SU-DHL-6 (cell line): ENCODE results near the gene ADNP.

ENCODE experiments used
- H2AFZ ChIP-seq: fragments of 200-600 bp; sonication (generic); 2 replicates; pipeline ENCODE4 v1.6.1; 2014; ENCODE audit warnings: low read depth, mild to moderate bottlenecking, moderate library complexity, mixed read lengths, antibody characterized with exemption, low read length; ENCODE audit not compliant: severe bottlenecking
- H3F3A ChIP-seq: fragments of 200-600 bp; shearing (Covaris generic); 2 replicates; pipeline ENCODE4 v1.6.0; 2016; ENCODE audit warnings: antibody characterized with exemption, mild to moderate bottlenecking; ENCODE audit not compliant: insufficient read depth
- H3K27ac ChIP-seq: fragments of 200-600 bp; sonication (generic); 2 replicates; pipeline ENCODE4 v1.5.1; 2016; ENCODE audit warnings: low read depth, mild to moderate bottlenecking, low read length, moderate library complexity, mixed read lengths
- H3K27me3 ChIP-seq: fragments of 200-600 bp; sonication (generic), shearing (Covaris generic); 2 replicates; pipeline ENCODE4 v1.6.0; 2014; ENCODE audit warnings: mild to moderate bottlenecking, low read length
- H3K36me3 ChIP-seq: fragments of 200-600 bp; sonication (generic); 2 replicates; pipeline ENCODE4 v1.6.1; 2014; ENCODE audit warnings: mild to moderate bottlenecking, low read length, mixed read lengths
- H3K4me2 ChIP-seq: fragments of 300-600, 200-600 bp; shearing (Covaris generic), sonication (generic); 2 replicates; pipeline ENCODE4 v1.6.0; 2014; ENCODE audit warnings: low read length, low read depth, mild to moderate bottlenecking; ENCODE audit not compliant: poor library complexity, severe bottlenecking
- H3K4me3 ChIP-seq: fragments of 200-600 bp; sonication (generic); 2 replicates; pipeline ENCODE4 v1.5.1; 2014; ENCODE audit warnings: antibody characterized with exemption, low read length, mild to moderate bottlenecking, mixed read lengths; ENCODE audit not compliant: insufficient read depth, poor library complexity, severe bottlenecking
- H3K79me2 ChIP-seq: fragments of 200-600 bp; sonication (generic); 2 replicates; pipeline ENCODE4 v1.6.1; 2014; ENCODE audit warnings: mild to moderate bottlenecking, low read length, moderate library complexity; ENCODE audit not compliant: insufficient read depth
- H3K9ac ChIP-seq: fragments of 200-600 bp; sonication (generic); 2 replicates; pipeline ENCODE4 v1.7.0; 2014; ENCODE audit warnings: mild to moderate bottlenecking, low read length
- H3K9me2 ChIP-seq: fragments of 200-600 bp; sonication (generic); replicated peaks from 2 replicates; pipeline ENCODE4 v1.6.1; 2014; ENCODE audit warnings: low read length; ENCODE audit not compliant: insufficient read depth
- H3K9me3 ChIP-seq: fragments of 200-600 bp; sonication (generic); 2 replicates; pipeline ENCODE4 v1.6.1; 2014; ENCODE audit warnings: low read length, mixed read lengths; ENCODE audit not compliant: insufficient read depth
- H4K20me1 ChIP-seq: fragments of 200-600 bp; sonication (generic); 2 replicates; pipeline ENCODE4 v1.6.1; 2014; ENCODE audit warnings: low read depth, mild to moderate bottlenecking, antibody characterized with exemption, low read length, moderate library complexity, mixed read lengths
- EZH2phosphoT487 ChIP-seq: fragments of 200-600 bp; sonication (generic), shearing (Covaris generic); conservative IDR thresholded peaks from 2 replicates; pipeline ENCODE4 v1.6.1; 2018; ENCODE audit warnings: mild to moderate bottlenecking, antibody characterized with exemption, low read length, moderate library complexity, mixed read lengths
- TF ChIP-seq, protein P1 (sequence below): fragments of 200-600 bp; sonication (generic); IDR thresholded peaks from one replicate; pipeline ENCODE4 v1.5.1; 2017; ENCODE audit warnings: antibody characterized with exemption, mild to moderate bottlenecking, low read length, moderate library complexity; ENCODE audit not compliant: insufficient read depth, poor library complexity, severe bottlenecking

ADNP gene

DNA sequence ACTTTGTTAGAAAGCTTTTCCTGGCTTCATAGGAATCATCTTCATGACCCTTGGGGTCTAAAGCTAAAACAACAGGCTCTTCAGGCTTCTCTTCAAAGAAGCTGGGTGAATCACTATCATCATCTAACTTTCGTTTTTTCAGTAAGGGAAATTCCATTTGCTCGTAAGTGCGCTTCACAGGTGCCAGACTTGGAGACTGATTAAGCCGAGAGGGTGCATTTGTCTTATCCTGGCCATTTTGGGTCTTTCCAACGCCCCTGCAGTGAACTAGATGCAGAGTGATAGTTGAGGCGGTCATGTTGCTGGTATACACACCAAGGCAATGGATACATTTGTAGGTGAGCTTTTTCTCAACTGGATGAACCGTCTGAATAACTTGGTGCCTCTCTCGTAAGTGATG lies 38.8 kb downstream of the ADNP start:
- Histone ChIP-seq H3K27me3 (no peaks in the 10 kb centered on the region), H3K27ac (no peak overlapping the region), H3K36me3 (peaks cover 22% of the 10 kb centered on the region), H3F3A (peaks cover 64% of the 10 kb centered on the region), H3K4me2 (no peak overlapping the region), H3K9ac (no peak overlapping the region), H3K9me3 (no peaks in the 10 kb centered on the region), H4K20me1 (no peaks in the 10 kb centered on the region), H3K4me3 (no peak overlapping the region), H2AFZ (no peak overlapping the region), H3K9me2 (no peaks in the 10 kb centered on the region), H3K79me2 (peaks cover 2% of the 10 kb centered on the region; the same call in 1 of the 2 replicates)
- TF ChIP-seq, protein P1, sequence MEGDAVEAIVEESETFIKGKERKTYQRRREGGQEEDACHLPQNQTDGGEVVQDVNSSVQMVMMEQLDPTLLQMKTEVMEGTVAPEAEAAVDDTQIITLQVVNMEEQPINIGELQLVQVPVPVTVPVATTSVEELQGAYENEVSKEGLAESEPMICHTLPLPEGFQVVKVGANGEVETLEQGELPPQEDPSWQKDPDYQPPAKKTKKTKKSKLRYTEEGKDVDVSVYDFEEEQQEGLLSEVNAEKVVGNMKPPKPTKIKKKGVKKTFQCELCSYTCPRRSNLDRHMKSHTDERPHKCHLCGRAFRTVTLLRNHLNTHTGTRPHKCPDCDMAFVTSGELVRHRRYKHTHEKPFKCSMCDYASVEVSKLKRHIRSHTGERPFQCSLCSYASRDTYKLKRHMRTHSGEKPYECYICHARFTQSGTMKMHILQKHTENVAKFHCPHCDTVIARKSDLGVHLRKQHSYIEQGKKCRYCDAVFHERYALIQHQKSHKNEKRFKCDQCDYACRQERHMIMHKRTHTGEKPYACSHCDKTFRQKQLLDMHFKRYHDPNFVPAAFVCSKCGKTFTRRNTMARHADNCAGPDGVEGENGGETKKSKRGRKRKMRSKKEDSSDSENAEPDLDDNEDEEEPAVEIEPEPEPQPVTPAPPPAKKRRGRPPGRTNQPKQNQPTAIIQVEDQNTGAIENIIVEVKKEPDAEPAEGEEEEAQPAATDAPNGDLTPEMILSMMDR: no peak
- no peak for TF ChIP-seq EZH2phosphoT487

DNA sequence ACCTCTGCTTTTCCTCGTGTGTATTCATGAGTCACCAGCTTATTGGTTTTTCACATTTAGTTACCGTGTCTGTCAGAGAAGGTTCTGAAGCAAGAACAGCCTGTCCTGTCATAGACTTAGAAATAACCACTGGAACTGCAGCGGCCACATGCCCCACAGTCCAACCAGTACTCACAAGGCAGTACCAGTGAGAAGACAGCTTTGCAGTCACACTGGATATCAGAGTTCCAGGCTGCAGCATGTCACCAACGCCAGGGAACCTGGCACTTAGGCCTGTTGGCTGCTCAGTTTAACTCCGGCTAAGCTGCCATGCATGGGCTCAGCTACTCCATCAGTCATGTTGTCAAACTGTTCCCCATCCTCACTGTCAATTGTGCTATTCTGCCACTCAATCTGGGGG lies 40.1 kb downstream of the ADNP start:
- no peak for TF ChIP-seq EZH2phosphoT487
- TF ChIP-seq, protein P1: no peak
- peaks cover 2% of the 10 kb centered on the region; the same call in 1 of the 2 replicates for H3K79me2 ChIP-seq
- no peaks in the 10 kb centered on the region for H4K20me1 ChIP-seq
- H3K27ac ChIP-seq: no peak overlapping the region
- no peak overlapping the region for H2AFZ ChIP-seq
- peaks cover 19% of the 10 kb centered on the region for H3K36me3 ChIP-seq
- H3K9me2 ChIP-seq: no peaks in the 10 kb centered on the region
- no peak overlapping the region for H3K9ac ChIP-seq
- no peak overlapping the region for H3K4me3 ChIP-seq
- H3K9me3 ChIP-seq: no peaks in the 10 kb centered on the region
- H3K27me3 ChIP-seq: no peaks in the 10 kb centered on the region
- H3F3A ChIP-seq: peaks cover 69% of the 10 kb centered on the region
- H3K4me2 ChIP-seq: no peak overlapping the region

DNA sequence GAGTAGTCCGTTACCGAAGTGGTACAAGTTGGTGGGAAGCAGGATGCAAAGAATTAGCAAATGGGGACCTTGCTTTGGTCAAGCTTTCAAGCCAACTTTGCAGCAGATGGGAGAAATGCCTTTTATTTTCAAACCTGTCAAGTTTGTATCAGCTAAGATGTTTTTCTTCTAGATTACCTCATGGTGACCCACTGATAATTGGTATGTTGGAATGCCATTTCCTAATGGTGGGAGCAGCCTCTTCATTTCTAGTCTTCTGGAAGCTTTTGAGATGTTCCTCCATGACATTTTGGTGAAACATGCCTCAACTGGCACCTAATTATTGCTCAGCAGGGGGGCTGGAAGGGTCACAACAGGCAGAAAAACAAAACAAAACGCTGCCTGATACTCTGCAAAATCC lies 43.7 kb downstream of the ADNP start:
- Histone ChIP-seq H3K36me3 (peaks cover 4% of the 10 kb centered on the region; the same call in 1 of the 2 replicates), H3K9ac (no peak overlapping the region), H3K79me2 (no peaks in the 10 kb centered on the region), H3K9me2 (no peaks in the 10 kb centered on the region), H3K27me3 (no peaks in the 10 kb centered on the region), H3K4me2 (no peak overlapping the region), H2AFZ (no peak overlapping the region), H4K20me1 (no peaks in the 10 kb centered on the region), H3K4me3 (no peak overlapping the region), H3F3A (peaks cover 51% of the 10 kb centered on the region), H3K9me3 (no peaks in the 10 kb centered on the region), H3K27ac (no peak overlapping the region)
- TF ChIP-seq EZH2phosphoT487: no peak
- TF ChIP-seq, protein P1: no peak
